Mesenteric fat pad (tissue), 1 donor: ENCODE measurements around the gene LGALS1. TPM values are rescaled to one million over a fixed set of nuclear protein-coding genes. Genes with fewer than 3 reads are reported as not detected.

Experiments
- DNase-seq: peaks from one replicate; pipeline ENCODE4 v3.0.0-alpha.2; 2020; ENCODE audit warnings: low spot score
- total RNA-seq: library from RNA; stranded (reverse); fragmentation: NEBNext Ultra II Directional; extraction: Animal tissue kit (Norgen Biotek cat#: 25700); gene quantifications from one replicate; pipeline ENCODE4 v1.2.1, GENCODE V29; 2021
- donor health status: DM: yes; HTN: yes; CAD: no.

Gene LGALS1
- total RNA-seq, 1 donor from 2014 or later = 1,964 TPM

DNA sequence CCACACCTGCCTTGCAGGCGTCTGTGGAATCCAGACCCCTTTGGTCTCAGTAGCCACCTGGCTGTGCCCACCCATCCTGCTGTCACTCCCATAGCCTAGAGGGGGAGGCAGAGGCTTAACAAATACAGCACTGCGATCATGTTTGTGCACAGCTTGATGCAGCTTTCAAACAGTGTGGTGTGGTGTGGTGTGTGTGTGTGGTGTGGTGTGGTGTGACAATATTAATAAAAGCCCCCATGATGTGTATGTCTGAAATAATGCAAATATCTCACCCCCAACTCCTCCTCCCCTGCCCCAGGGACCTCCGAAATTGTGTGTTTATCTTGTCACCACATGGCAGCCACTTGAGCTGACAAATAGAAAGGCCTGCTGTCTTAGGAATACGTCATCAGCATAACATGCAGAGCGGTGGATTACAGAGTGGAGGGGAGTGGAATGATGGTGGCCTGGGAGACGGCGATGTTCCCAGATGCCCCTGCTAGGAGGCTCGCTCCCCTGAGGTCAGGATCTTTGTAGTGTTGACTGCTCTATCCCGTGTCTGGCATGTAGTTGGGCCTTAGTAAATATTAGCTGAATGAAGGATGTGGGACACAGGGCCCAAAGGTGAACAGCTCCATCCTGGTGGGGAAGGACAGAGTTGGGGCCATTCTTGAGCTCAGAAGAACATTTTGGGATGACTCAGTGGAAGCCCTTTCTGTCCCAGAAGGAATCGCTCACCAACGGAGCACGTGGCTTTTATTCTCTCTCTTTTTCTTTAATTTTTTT, 14.1 kb upstream of the LGALS1 start:
- no peak for DNase-seq

- DNase-seq = no peak
Observed at GRCh38 chr22:37662039-37662438, 13.4 kb upstream of the LGALS1 start.

- DNase-seq = no peak
Observed at GRCh38 chr22:37663521-37664140, 11.8 kb upstream of the LGALS1 start.

- DNase-seq = no peak
Observed at GRCh38 chr22:37664249-37665101, 11.0 kb upstream of the LGALS1 start.

GRCh38 chr22:37665487-37665886, 9.9 kb upstream of the LGALS1 start:
- no peak for DNase-seq

- DNase-seq = no peak
Observed at GRCh38 chr22:37669586-37669985, 5.8 kb upstream of the LGALS1 start.

DNA sequence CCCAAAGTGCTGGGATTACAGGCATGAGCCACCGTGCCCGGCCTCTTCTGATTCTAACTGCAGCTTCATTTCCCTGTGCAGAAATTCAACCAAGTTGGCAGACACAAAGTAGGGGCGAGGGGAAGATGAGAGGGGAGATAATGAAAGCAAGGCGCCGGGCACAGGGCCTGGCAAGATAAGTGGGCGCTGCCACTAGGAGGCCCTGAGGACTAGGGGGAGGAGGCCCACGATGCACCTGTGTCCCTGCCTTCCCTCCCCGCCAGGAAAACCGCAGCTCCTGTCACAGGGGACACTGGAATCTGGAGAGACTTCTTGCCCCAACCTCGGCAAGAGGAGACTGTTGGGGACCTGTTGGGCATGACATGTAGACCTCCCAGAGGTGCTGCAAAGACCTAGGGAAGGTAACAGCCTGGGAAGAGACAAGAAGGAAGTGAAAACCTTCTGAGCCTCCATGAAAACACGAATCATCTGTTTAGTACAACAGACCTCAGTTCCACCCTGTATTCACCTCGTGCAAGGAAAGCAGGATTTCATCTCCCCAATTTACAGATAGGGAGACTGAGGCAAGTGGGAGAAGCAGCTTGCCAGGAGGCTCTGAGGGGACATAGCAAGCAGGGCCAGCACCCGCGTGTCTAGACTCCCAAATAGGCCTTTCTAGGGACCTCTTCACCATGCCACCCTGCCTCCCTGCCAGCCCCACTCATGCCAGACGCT, 3.1 kb upstream of the LGALS1 start:
- no peak for DNase-seq

DNA sequence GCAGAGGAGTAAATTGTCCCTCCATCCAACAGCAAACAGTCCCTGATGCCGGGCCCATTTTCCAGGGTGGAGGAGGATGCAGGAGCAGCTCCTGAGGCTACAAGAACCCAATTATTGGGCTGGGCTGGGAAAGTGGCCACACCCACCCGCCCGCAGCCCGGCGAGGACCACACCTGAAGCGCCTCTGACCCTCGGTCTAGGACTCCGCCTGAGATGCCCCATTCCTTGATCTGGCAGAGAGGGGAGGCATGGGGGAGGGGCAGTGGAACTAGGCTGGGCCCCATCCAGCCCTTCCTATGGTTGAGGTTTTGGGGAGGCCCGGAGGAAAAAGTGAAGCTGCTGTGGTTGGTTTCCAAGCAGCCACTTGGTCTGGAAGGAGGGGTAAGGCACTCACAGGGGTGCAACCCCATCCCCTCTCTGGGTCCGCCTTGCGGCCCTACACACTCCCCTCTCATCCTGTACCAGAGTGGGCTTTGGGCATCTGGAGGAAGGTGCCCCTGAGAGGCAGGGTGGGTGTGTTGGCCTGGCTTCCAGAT, 2.4 kb upstream of the LGALS1 start:
- DNase-seq = no peak

GRCh38 chr22:37674248-37674647, 1.2 kb upstream of the LGALS1 start:
- DNase-seq = no peak

DNA sequence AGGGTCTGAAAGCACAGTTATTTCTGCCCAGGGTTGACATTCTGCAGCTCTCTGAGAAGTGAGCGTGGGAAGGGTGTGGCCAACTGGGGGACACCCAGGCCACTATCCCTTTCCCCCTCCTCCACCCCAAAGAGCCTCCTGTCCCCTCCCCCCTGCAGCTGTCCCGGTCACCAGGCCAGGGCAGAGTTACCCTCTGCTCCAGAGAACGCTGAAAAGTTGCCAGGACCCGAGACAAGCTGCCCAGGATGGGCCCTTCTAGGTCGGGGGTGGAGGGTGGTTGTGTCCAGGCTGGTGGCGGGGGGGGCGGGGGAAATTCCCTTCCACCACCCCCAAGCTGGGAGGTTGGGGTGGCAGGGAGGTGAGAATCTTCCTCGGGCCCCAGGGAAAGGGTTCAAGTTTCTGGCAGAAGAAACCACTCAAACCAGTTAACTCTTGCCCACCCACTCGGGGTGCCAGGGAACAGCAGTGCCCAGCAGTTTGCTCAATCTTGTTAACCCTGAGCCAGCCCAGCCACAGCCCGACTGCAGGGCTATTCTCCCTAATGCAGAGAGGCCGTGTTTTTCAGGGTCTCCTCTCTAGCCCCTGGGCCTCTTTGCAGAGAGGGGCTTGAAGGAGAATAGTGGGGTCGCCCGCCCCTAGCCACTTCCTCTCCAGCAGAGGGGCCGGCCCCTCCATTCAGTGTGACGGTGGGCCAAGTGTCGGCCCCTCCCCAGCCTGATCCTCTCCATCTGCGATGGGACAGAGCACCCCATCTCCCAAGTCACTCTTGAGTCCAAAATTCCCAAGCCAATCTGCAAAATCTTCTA, 697 bp downstream of the LGALS1 start:
- no peak for DNase-seq

DNA sequence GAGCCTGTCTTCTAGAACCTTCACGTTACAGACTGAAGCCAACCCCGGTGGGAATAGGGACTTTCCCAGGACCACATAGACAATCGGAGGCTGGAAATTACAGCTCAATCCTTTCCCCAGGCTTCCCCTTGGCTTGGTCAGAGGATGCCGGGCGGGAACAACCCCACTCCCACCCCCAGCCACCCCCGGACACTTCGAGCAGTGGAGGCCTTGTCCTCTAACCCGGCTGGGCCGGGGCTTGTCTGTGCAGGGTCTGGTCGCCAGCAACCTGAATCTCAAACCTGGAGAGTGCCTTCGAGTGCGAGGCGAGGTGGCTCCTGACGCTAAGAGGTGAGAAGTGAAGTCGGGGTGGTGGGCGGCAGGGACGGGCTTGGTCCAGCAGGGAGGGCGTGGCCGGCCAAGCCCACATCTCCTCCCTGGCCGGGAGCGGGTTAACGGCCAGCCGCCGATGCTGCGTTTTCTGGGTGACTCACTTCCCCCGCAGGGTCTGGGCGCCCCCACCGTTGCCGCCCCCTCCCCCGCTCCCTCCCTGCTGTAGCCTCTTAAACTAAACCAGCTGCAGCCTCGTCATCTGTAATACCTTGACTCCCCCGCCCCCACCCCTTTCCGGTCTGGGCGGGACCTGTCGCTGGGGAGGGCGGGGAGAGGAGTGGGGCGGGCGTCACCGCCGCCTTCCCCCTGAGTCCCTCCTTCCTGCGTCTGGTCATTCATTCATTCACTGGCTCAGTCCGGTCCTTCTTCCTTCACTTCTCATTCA, 1.5 kb downstream of the LGALS1 start:
- peak; percentile 94 for DNase-seq

DNA sequence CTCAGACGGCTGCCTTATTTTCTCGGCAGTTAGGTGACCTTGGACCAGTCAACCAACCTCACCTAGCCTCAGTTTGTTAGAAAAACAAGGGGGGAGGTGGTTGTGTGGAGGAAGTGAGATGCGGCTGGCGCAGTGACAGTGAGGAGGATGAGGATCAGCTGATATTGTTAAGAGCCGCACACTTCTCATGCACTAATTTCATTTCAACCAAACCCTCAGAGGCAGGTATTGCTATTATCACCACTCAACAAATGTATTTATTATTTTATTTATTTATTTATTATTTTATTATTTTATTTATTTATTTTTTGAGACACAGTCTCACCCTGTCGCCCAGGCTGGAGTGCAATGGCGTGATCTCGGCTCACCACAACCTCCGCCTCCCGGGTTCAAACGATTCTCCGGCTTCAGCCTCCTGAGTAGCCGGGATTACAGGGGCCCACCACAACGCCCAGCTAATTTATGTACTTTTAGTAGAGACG, 2.1 kb downstream of the LGALS1 start:
- no peak for DNase-seq

GRCh38 chr22:37678372-37678771, 2.9 kb downstream of the LGALS1 start:
- DNase-seq = no peak

DNA sequence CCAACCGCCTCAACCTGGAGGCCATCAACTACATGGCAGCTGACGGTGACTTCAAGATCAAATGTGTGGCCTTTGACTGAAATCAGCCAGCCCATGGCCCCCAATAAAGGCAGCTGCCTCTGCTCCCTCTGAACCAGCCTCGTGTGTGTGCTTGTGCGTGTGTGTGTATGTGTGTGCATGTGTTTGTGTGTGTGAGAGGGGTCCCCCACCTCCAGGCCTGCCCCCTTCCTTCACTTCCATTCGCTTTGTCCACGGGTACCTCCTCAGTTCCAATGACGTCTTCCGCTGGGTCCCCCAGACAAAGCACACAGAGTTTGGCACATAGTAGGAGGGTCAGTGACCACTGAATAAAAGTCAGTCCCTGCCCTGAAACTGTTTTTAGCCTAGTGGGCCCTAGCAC, 4.2 kb downstream of the LGALS1 start:
- no peak for DNase-seq

DNA sequence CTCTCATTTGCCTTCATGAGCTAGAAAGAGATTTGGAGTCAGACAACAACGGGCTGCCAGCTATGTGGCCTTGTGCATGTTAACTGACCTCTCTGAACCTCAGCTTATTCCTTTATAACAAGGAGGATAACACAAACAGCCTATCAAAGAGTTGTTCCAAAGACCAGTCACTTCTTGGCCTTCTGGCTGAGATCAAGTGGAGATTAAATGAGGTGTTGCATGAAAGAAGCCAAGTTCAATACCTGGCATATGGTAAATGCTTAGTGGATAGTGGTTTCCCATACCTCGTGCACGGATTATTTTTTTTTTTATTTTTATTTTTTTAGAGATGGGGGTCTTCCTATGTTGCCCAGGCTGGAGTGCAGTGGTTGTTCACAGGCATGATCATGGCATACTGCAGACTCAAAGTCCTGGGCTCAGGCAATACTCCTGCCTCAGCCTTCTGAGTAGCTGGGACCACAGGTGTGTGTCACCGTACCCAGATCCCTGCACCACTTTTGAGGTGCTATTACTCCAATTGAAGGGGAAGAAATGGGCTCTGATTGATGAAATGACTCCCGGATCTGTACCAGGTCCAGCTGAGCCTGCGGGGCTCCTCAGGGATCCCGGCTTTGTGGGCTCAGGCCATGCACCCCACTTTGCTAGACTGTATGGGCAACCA, 4.9 kb downstream of the LGALS1 start:
- DNase-seq = no peak

DNA sequence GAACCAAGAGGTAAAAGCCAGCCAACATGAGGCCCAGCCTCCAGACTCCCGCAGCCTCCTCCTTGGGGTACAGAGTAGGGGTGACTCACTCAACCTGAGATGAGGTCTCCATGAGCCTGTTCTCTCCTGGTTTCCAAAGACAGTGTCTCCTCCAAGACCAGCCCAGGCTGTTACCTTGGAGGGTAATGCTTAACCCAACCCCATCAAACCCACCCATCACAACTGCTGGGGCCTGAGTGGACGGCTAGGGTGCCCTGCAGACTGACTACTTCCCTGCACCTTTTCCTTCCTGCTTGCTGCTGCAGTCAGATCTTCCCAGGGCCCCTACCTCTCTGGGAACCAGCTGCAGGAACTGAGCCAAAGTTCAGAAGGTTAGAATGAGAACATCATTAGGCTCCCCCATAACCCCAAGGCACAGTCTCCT, 5.6 kb downstream of the LGALS1 start:
- no peak for DNase-seq

GRCh38 chr22:37681556-37682049, 6.2 kb downstream of the LGALS1 start:
- DNase-seq = peak; percentile 92

DNA sequence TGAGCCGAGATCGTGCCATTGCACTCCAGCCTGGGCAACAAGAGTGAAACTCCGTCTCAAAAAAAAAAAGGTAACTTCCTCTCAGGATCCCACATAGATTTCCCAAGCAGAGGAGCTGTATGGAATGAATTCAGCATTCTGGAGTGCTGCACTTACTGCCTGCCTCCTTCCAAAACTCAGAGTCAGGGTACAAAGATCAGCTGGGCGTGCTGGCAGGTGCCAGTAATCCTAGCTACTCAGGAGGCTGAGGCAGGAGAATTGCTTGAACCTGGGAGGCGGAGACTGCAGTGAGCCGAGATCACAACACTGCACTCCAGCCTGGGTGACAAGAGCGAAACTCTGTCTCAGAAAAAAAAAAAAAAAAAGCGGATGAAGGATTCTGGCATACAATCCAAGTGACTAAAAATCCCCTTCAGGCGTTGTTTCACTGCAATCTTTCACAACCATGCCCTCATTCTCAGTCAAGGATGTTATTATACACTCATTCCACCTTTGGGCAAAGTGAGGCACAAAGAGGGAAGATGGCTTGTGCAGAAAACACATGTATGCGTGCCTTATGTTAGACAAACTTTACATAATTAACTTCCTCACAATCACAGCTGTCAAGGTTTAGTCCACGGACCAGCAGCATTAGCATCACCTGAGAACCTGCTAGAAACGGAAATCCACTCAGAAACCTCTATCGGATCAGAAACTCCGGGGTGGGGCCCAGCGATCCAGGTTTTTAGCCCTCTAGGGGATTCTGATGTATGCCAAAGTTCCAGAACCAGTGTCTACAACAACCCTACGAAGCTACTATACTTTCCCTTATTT, 9.6 kb downstream of the LGALS1 start:
- DNase-seq = no peak
